Measurements from ENCODE around the gene EHD1. TPM values are rescaled to one million over a fixed set of nuclear protein-coding genes. Genes with fewer than 3 reads are reported as not detected.

The EHD1 gene
- polyA plus RNA-seq, 4 donors: 31.3 to 94.0 (median 34.5) TPM

DNA sequence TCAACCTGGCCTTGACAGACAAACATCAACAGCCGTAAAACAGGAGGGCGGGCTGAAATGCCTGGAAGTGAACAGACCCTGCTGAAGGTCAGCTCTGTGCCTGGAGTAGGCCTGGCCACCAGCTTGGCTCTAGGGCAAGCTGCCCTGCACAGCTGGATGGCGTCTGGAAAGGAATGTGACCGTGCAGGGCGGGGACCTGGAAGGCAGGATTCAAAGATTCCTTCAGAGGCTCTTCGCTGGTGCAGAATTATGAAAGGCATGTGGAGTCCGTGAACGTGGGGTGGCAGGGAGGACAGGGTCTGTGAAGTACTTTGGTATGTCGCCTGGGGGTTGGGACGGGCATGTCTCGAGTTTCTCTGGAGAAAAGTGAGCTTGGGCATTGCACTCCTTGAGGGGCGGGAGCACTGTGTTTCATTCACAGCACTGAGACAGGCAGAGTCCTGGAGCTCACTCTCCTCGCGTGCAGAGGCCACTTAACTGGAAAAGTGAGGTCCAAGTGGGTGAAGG lies 1.5 kb downstream of the EHD1 start:
- FAIRE-seq (no peak), DNase-seq (peak; percentile 62 to 75)
- Histone ChIP-seq H3K9me3 (ENCODE audit: control insufficient read depth in 2 of 2, insufficient read depth in 1 of 2, low read depth in 1 of 2, low read length in 1 of 2) (no peaks in the 10 kb centered on the region), H3K4me3 (ENCODE audit: low read depth in 1 of 3, low read length in 3 of 3) (peak overlapping the region; percentile 88 to 98 (median 97)), H3K27ac (ENCODE audit: low read depth in 1 of 3, low read length in 2 of 3) (peak overlapping the region; percentile 75 to 93 (median 90)), H3K36me3 (ENCODE audit: control insufficient read depth in 3 of 3, insufficient read depth in 2 of 3, low read depth in 1 of 3, low read length in 3 of 3) (peaks cover 0 to 60% (median 0%) of the 10 kb centered on the region in 3 donors), H3K4me1 (ENCODE audit: control insufficient read depth in 3 of 3, insufficient read depth in 2 of 3, low read depth in 1 of 3, low read length in 2 of 3) (peaks cover 9 to 62% (median 11%) of the 10 kb centered on the region in 3 donors), H3K27me3 (ENCODE audit: control insufficient read depth in 3 of 3, insufficient read depth in 3 of 3, low read length in 3 of 3) (no peaks in the 10 kb centered on the region)
- WGBS, 3 donors: 5 to 16% (median 7%) methylated on average over 14 of the region's 14 CpGs

DNA sequence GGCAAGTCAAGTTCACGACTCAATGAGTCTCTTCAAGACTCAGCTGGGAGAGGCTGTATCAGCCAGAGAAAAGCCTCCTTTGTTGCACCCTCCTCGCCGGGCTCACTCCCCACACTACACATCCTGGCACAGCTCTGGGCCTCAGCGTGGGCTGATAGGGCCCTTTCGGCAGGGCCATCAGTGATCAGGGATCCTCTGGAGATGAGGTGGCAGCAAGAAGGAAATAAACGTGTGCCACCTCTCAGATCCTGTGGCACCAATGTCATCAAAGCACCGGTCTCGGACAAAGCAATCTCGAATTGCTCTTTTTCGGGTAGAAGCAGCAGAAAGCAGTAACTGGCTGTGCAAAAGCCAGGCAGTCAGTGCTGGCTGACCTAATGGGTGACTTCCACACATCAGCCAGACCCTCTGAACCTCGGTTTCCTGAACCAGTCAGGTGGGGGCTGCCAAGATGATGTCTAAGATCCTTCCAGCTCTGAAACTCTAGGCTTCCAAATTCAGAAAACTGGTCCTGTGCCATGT lies 2.1 kb downstream of the EHD1 start:
- H3K4me3 ChIP-seq (ENCODE audit: low read depth in 1 of 3, low read length in 3 of 3): peak overlapping the region; percentile 88 to 98 (median 97)
- WGBS, 3 donors: 13 to 21% (median 14%) methylated on average over 11 of the region's 11 CpGs
- FAIRE-seq (no peak), DNase-seq (no peak)
- no peaks in the 10 kb centered on the region for H3K27me3 ChIP-seq (ENCODE audit: control insufficient read depth in 3 of 3, insufficient read depth in 3 of 3, low read length in 3 of 3)
- peak overlapping the region; percentile 75 to 93 (median 90) for H3K27ac ChIP-seq (ENCODE audit: low read depth in 1 of 3, low read length in 2 of 3)
- peaks cover 14 to 68% (median 17%) of the 10 kb centered on the region in 3 donors for H3K4me1 ChIP-seq (ENCODE audit: control insufficient read depth in 3 of 3, insufficient read depth in 2 of 3, low read depth in 1 of 3, low read length in 2 of 3)
- no peaks in the 10 kb centered on the region for H3K9me3 ChIP-seq (ENCODE audit: control insufficient read depth in 2 of 2, insufficient read depth in 1 of 2, low read depth in 1 of 2, low read length in 1 of 2)
- peaks cover 0 to 66% (median 0%) of the 10 kb centered on the region in 3 donors for H3K36me3 ChIP-seq (ENCODE audit: control insufficient read depth in 3 of 3, insufficient read depth in 2 of 3, low read depth in 1 of 3, low read length in 3 of 3)

DNA sequence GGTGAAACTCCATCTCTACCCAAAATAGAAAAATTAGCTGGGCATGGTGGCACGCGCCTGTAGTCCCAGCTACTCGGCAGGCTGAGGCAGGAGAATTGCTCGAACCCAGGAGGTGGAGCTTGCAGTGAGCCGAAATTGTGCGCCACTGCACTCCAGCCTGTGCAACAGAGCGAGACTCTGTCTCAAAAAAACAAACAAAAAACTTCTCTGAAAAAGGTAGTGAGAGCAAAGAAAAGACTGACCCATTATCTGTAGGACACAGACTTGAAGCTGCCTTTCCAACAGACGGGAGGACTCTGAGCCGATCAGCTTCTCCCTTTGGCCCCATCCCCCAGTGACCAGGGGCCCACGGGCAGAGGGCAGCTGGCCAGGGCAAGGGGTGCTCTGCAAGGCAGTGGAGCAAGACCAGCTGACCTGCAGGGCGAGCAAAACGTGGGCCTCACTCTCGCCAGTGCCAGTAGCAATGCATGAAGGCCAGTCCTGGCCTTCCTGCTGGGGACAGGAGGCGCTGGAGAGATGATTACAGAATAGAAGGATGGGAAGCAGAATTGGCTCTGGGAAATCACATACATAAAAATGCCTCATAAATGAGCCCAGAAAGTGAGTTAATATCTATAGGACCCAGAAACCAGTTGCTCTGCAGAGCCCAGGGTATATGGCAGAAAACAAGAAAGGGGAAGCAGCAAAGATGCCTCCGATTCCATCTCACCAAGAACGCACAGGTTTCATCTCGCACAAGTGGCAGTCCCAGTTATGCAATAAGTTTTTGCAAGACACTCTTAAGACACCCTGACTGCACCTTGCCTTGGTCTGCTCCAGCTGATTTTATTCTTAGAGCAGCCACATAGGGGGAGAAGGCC lies 2.8 kb downstream of the EHD1 start:
- H3K36me3 ChIP-seq (ENCODE audit: control insufficient read depth in 3 of 3, insufficient read depth in 2 of 3, low read depth in 1 of 3, low read length in 3 of 3): peaks cover 0 to 73% (median 2%) of the 10 kb centered on the region in 3 donors
- H3K27ac ChIP-seq (ENCODE audit: low read depth in 1 of 3, low read length in 2 of 3): peak overlapping the region; percentile 75 to 93 (median 90)
- no peak for DNase-seq
- H3K27me3 ChIP-seq (ENCODE audit: control insufficient read depth in 3 of 3, insufficient read depth in 3 of 3, low read length in 3 of 3): no peaks in the 10 kb centered on the region
- peaks cover 17 to 70% (median 18%) of the 10 kb centered on the region in 3 donors for H3K4me1 ChIP-seq (ENCODE audit: control insufficient read depth in 3 of 3, insufficient read depth in 2 of 3, low read depth in 1 of 3, low read length in 2 of 3)
- 57 to 72% (median 63%) methylated on average over 17 of the region's 17 CpGs for WGBS, 3 donors
- H3K9me3 ChIP-seq (ENCODE audit: control insufficient read depth in 2 of 2, insufficient read depth in 1 of 2, low read depth in 1 of 2, low read length in 1 of 2): no peaks in the 10 kb centered on the region
- FAIRE-seq: no peak
- H3K4me3 ChIP-seq (ENCODE audit: low read depth in 1 of 3, low read length in 3 of 3): peak overlapping the region in 2 of 3 donors; percentile 97 to 98

DNA sequence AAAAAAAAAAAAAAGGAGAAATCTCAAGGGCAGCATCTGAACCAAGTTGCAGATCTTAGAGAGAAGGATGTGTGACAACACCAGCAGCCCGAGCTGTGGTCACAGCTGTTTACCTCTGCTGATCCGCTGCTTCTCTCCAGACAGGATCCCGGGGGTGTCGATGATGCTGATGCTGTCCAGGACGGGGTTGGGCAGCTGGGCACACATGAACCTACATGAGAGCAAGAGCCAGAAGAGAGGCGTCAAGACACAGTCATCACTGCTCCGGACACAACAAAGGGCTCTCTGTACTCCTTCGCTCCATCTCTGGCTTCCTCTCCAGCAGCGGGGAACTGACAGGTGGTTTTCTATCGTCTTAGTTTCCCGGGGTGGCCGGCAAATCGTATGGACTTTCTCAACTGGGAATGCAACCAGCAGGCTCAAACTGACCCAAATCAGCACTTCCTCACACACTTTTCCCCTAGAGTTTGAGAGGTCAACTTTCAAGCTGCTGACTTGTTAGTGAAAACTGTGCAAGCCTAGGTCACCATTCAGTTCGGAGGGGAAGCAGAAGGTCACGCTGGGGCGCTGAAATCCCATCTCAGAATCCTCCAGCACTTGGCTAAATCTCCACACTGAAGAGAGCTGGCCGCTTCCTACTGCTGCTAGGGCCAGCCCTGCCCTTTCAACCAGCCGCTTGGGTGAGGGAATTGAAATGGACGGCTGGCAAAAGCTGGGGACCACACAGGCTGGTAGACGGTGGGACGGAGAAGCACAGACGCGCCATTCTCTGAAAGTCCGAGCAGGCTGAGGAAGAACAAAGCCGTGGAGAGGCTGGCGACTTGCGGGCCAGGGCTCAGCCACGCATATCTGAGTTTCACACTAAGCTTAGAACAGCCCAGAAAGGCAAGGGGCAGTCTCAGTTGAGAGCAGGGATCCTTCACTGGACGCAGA lies 3.8 kb downstream of the EHD1 start:
- Histone ChIP-seq H3K27me3 (ENCODE audit: control insufficient read depth in 3 of 3, insufficient read depth in 3 of 3, low read length in 3 of 3) (no peaks in the 10 kb centered on the region), H3K4me1 (ENCODE audit: control insufficient read depth in 3 of 3, insufficient read depth in 2 of 3, low read depth in 1 of 3, low read length in 2 of 3) (peaks cover 19 to 71% (median 22%) of the 10 kb centered on the region in 3 donors), H3K4me3 (ENCODE audit: low read depth in 1 of 3, low read length in 3 of 3) (peak overlapping the region in 2 of 3 donors; percentile 97 to 98), H3K27ac (ENCODE audit: low read depth in 1 of 3, low read length in 2 of 3) (peak overlapping the region; percentile 22 to 75 (median 34)), H3K36me3 (ENCODE audit: control insufficient read depth in 3 of 3, insufficient read depth in 2 of 3, low read depth in 1 of 3, low read length in 3 of 3) (peaks cover 0 to 83% (median 2%) of the 10 kb centered on the region in 3 donors), H3K9me3 (ENCODE audit: control insufficient read depth in 2 of 2, insufficient read depth in 1 of 2, low read depth in 1 of 2, low read length in 1 of 2) (no peaks in the 10 kb centered on the region)
- 59 to 67% (median 65%) methylated on average over 29 of the region's 29 CpGs for WGBS, 3 donors
- DNase-seq: no peak
- FAIRE-seq: no peak

DNA sequence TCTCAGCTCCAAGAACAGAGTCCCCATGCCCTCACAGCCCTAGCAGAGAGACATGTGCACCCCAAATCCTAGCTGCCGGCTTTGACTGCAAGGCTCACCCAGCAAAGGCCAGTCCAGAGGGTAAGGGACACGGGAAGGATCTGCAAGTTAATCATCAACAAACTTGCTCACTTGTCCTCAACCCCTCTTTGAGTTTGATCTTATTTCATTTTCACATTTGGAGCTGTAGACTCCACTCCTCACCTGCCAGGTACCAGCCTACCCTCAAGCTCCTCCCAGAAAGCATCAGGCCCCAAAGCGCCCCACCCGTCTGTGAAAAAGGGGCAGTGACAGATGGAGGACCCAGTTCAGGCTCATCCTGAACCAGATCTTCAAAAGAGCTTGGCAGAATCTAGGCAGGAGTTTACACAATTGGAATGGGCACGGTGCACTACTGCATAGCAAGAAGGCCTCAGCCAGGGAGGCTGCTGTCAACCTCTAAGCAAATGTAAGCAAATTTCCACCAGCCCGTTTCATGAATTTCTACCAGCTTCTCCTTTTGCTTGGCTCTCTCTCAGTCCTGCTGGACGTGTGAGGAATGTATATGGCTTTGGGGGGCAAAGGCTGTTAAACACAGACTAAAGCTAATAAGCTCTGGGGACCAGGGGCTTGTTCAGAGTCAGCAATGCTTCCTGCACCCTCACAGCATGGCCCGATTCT lies 5.5 kb downstream of the EHD1 start:
- Histone ChIP-seq H3K4me3 (ENCODE audit: low read depth in 1 of 3, low read length in 3 of 3) (peak overlapping the region in 2 of 3 donors; percentile 24 to 37), H3K36me3 (ENCODE audit: control insufficient read depth in 3 of 3, insufficient read depth in 2 of 3, low read depth in 1 of 3, low read length in 3 of 3) (peaks cover 0 to 96% (median 2%) of the 10 kb centered on the region in 3 donors), H3K9me3 (ENCODE audit: control insufficient read depth in 2 of 2, insufficient read depth in 1 of 2, low read depth in 1 of 2, low read length in 1 of 2) (no peaks in the 10 kb centered on the region), H3K27ac (ENCODE audit: low read depth in 1 of 3, low read length in 2 of 3) (peak overlapping the region; percentile 66 to 85 (median 67)), H3K27me3 (ENCODE audit: control insufficient read depth in 3 of 3, insufficient read depth in 3 of 3, low read length in 3 of 3) (no peaks in the 10 kb centered on the region), H3K4me1 (ENCODE audit: control insufficient read depth in 3 of 3, insufficient read depth in 2 of 3, low read depth in 1 of 3, low read length in 2 of 3) (peaks cover 18 to 83% (median 35%) of the 10 kb centered on the region in 3 donors)
- 17 to 50% (median 32%) methylated on average over 8 of the region's 8 CpGs for WGBS, 3 donors
- no peak for FAIRE-seq
- peak; percentile 87 to 95 for DNase-seq

DNA sequence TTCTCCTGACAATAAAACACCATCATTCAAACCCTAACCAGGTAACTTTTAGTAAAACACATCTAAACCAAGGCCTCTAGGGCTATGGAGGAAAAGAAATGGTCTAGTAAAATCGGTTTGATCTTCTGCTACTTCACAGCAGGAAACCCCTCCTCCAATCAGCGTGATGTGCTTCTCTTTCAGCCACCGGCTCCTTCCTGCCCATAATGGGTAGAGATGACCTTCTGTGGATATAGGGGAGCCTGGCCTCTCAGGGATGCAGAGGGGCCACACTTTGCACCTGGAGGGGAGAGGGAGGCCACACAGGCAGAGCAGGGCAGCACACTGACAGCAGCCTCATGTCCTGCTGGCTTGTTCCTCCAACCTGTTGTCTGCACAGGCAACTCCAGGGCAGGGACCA lies 6.9 kb downstream of the EHD1 start:
- FAIRE-seq (no peak), DNase-seq (no peak)
- Histone ChIP-seq H3K4me3 (ENCODE audit: low read depth in 1 of 3, low read length in 3 of 3) (peak overlapping the region in 2 of 3 donors; percentile 37 to 38), H3K27me3 (ENCODE audit: control insufficient read depth in 3 of 3, insufficient read depth in 3 of 3, low read length in 3 of 3) (no peaks in the 10 kb centered on the region), H3K36me3 (ENCODE audit: control insufficient read depth in 3 of 3, insufficient read depth in 2 of 3, low read depth in 1 of 3, low read length in 3 of 3) (peaks cover 0 to 97% (median 2%) of the 10 kb centered on the region in 3 donors), H3K9me3 (ENCODE audit: control insufficient read depth in 2 of 2, insufficient read depth in 1 of 2, low read depth in 1 of 2, low read length in 1 of 2) (no peaks in the 10 kb centered on the region), H3K27ac (ENCODE audit: low read depth in 1 of 3, low read length in 2 of 3) (peak overlapping the region; percentile 64 to 85 (median 79)), H3K4me1 (ENCODE audit: control insufficient read depth in 3 of 3, insufficient read depth in 2 of 3, low read depth in 1 of 3, low read length in 2 of 3) (peaks cover 18 to 79% (median 35%) of the 10 kb centered on the region in 3 donors)
- WGBS, 3 donors: 34 to 52% (median 37%) methylated on average over 3 of the region's 3 CpGs

DNA sequence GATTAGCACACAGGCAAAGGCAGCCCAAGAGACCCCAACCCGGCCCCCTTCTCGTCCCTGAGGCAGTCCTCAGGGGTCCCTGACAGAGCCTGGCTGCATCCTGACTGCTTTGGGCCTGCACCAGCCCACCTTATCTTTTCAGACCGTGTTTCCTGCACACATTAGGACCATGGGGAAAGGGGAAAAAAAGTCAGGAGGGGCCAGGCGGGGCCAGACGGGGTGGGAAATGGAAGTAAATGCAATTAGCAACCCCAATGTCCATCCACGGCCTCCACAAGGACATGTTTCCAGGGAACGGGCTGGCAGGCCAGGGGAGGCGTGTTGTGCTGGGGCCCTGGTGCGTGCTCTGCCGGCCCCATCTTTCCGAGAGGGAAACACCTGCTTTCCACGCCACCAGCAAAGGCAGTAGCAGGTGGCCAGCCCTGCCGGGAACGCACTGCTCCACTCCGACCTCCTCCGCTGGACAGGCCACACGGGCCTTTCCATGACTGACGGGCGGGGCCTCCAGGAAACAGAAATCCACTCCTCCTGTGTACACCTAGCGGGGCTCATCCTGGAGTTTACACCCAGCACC lies 7.4 kb downstream of the EHD1 start:
- DNase-seq (peak in 1 of 2 donors; percentile 64), FAIRE-seq (no peak)
- peaks cover 0 to 96% (median 2%) of the 10 kb centered on the region in 3 donors for H3K36me3 ChIP-seq (ENCODE audit: control insufficient read depth in 3 of 3, insufficient read depth in 2 of 3, low read depth in 1 of 3, low read length in 3 of 3)
- H3K27ac ChIP-seq (ENCODE audit: low read depth in 1 of 3, low read length in 2 of 3): peak overlapping the region; percentile 64 to 85 (median 79)
- H3K9me3 ChIP-seq (ENCODE audit: control insufficient read depth in 2 of 2, insufficient read depth in 1 of 2, low read depth in 1 of 2, low read length in 1 of 2): no peaks in the 10 kb centered on the region
- WGBS, 3 donors: 17 to 45% (median 30%) methylated on average over 19 to 20 of the region's 20 CpGs
- H3K4me1 ChIP-seq (ENCODE audit: control insufficient read depth in 3 of 3, insufficient read depth in 2 of 3, low read depth in 1 of 3, low read length in 2 of 3): peaks cover 18 to 77% (median 35%) of the 10 kb centered on the region in 3 donors
- no peaks in the 10 kb centered on the region for H3K27me3 ChIP-seq (ENCODE audit: control insufficient read depth in 3 of 3, insufficient read depth in 3 of 3, low read length in 3 of 3)
- H3K4me3 ChIP-seq (ENCODE audit: low read depth in 1 of 3, low read length in 3 of 3): peak overlapping the region in 2 of 3 donors; percentile 37 to 38
